Ectodermal cell (in vitro differentiated cells): Measurements from ENCODE around the gene GLYAT.
"Not testable (repeated sequence)": the region's sequence is repeated elsewhere in the genome, so short reads cannot be mapped to it uniquely, and the experiment has no call there.

ENCODE experiments used
- H3K27ac ChIP-seq: 2 replicates; pipeline ENCODE4 v1.7.0; 2013; ENCODE audit warnings: mild to moderate bottlenecking, low read depth, low read length; ENCODE audit not compliant: insufficient read depth, poor library complexity, severe bottlenecking
- H3K27me3 ChIP-seq: 2 replicates; pipeline ENCODE4 v1.7.0; 2013; ENCODE audit warnings: mild to moderate bottlenecking, low read length; ENCODE audit not compliant: insufficient read depth, control insufficient read depth, poor library complexity, severe bottlenecking
- H3K36me3 ChIP-seq: one replicate; pipeline ENCODE4 v1.7.0; 2013; ENCODE audit warnings: low read length; ENCODE audit not compliant: control insufficient read depth, insufficient read depth
- H3K4me1 ChIP-seq: one replicate; pipeline ENCODE4 v1.7.0; 2013; ENCODE audit warnings: low read length; ENCODE audit not compliant: control insufficient read depth, insufficient read depth
- H3K4me3 ChIP-seq: 2 replicates; pipeline ENCODE4 v1.7.0; 2013; ENCODE audit warnings: low read depth, low read length, control low read depth; ENCODE audit not compliant: insufficient read depth
- H3K9me3 ChIP-seq: 2 replicates; pipeline ENCODE4 v1.7.0; 2013; ENCODE audit warnings: mild to moderate bottlenecking, low read length, moderate library complexity; ENCODE audit not compliant: control insufficient read depth
- WGBS, 2 experiments: methylation state at CpG; one replicate each; pipeline ENCODE4 v1.1.7; 2013; ENCODE audit warnings: missing lambda C conversion rate in 2 of 2; 5-methylcytosine and 5-hydroxymethylcytosine counted together

GLYAT gene

DNA sequence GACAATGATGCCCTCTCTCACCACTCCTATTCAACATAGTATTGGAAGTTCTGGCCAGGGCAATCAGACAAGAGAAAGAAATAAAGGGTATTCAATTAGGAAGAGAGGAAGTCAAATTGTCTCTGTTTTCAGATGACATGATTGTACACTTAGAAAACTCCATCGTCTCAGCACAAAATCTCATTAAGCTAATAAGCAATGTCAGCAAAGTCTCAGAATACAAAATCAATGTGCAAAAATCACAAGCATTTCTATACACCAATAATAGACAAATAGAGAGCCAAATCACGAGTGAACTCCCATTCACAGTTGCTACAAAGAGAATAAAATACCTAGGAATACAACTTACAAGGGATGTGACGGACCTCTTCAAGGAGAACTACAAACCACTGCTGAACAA is 49.1 kb downstream of the GLYAT start:
- not testable (repeated sequence) for H3K9me3 ChIP-seq, H3K36me3 ChIP-seq, H3K27ac ChIP-seq, H3K4me3 ChIP-seq, H3K27me3 ChIP-seq, H3K4me1 ChIP-seq
- 59 to 70% methylated on average over 2 to 3 of the region's 3 CpGs for WGBS, 2 experiments

DNA sequence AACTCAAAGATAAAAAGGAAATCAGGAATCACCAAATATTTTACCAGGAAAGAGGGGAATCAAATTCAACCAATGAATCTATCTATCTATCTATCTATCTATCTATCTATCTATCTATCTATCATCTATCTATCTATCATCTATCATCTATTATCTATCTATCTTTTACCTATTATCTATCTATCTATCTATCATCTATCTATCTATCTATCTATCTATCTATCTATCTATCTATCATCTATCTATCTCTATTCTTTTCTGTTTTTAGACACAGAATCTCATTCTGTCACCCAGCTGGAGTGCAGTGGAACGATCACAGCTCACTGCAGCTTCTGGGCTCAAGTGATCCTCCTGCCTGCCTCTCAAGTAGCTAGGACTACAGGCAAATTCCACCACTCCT is 54.2 kb downstream of the GLYAT start:
- not testable (repeated sequence) for H3K4me1 ChIP-seq, H3K27ac ChIP-seq, H3K4me3 ChIP-seq, H3K36me3 ChIP-seq, H3K9me3 ChIP-seq, H3K27me3 ChIP-seq
- WGBS, 2 experiments = 69 to 76% methylated on average over 1 of the region's 1 CpG

DNA sequence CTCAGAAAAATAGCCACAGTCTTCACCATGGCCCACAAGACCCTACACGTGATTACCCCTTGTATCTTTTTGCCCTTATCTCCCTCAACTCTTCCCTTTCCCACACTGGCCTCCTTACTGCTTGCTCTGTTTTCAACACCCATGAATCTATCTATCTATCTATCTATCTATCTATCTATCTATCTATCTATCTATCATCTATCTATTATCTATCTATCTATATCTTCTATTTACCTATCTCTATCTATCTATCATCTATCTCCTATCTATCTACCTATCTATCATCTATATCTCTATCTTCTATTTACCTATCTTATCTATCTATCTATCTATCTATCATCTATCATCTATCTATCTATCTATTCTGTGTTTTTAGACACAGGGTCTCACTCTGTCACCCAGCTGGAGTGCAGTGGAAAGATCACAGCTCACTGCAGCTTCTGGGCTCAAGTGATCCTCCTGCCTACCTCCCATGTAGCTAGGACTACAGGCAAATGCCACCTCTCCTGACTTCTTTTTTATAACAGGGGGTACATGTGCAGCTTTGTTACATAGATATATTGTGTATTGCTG is 55.1 kb downstream of the GLYAT start:
- no peak overlapping the region for H3K4me3 ChIP-seq
- no peaks in the 10 kb centered on the region for H3K9me3 ChIP-seq
- no peaks in the 10 kb centered on the region for H3K4me1 ChIP-seq
- 62 to 64% methylated on average over 1 of the region's 1 CpG for WGBS, 2 experiments
- H3K36me3 ChIP-seq = no peaks in the 10 kb centered on the region
- no peak overlapping the region for H3K27ac ChIP-seq
- H3K27me3 ChIP-seq = no peaks in the 10 kb centered on the region

DNA sequence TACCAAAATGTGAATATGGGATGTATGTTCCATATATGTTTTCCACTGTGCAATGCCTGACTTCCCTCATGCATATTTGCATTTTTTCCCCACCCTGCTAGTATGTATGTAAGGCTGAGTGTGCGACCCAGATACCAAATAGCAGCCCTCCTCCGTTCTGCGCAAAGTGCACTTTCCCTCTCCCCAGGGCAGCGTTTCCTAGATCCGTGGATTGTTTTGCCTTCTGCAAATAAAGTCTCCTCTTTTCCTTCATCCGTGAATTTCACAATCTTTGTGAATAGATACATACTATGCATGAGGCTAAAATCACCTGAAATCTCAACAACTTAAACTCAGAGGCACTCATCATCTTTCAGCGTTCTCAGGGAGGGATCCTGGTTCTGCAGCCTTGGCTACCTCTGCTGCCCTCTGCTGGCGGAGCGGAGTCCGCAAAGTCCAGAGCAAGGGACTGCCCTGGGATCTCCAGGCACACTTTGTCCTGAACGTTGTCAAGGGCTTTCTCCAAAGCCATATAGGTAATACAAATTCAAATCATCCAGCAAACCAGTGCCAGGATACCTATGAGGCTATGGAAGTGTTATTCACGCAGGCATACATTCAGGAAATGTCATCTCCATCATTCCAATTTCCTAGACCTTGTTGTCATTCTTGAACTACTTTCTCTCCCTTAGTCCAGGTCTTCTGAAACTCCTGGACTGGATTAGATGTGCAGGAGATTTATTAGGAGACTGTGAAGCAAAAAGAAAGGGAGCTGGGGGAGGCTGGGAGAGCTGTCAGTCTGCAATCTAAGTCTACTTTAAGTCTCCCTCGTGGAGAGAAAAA is 56.2 kb downstream of the GLYAT start:
- Histone ChIP-seq H3K27me3 (no peaks in the 10 kb centered on the region), H3K36me3 (no peaks in the 10 kb centered on the region), H3K9me3 (no peaks in the 10 kb centered on the region), H3K4me3 (no peak overlapping the region), H3K27ac (no peak overlapping the region), H3K4me1 (no peaks in the 10 kb centered on the region)
- 39 to 41% methylated on average over 13 of the region's 13 CpGs for WGBS, 2 experiments

DNA sequence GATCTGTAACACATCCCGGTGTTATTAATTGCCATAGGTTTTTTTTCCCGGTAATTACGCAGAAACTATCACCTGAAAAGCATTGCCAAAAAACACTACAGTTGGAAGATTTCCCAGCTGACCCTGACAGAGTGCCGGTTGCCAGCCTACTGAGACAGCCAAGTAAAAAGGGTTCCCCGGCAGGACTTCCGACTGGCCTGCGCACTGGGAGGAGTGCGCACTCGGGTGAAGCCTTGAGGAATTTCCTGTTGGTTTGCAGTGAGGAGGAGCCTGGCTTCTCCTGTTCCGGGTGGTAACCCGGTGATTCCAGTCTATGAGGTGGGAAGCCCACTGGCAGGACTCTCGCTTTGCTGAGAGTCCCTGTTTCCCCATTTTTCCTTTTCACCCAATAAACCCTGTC is 57.1 kb downstream of the GLYAT start:
- WGBS, 2 experiments = 92 to 94% methylated on average over 12 of the region's 12 CpGs
- H3K27me3 ChIP-seq = no peaks in the 10 kb centered on the region
- no peaks in the 10 kb centered on the region for H3K36me3 ChIP-seq
- H3K4me1 ChIP-seq = no peaks in the 10 kb centered on the region
- no peaks in the 10 kb centered on the region for H3K9me3 ChIP-seq
- H3K4me3 ChIP-seq = no peak overlapping the region
- H3K27ac ChIP-seq = no peak overlapping the region

DNA sequence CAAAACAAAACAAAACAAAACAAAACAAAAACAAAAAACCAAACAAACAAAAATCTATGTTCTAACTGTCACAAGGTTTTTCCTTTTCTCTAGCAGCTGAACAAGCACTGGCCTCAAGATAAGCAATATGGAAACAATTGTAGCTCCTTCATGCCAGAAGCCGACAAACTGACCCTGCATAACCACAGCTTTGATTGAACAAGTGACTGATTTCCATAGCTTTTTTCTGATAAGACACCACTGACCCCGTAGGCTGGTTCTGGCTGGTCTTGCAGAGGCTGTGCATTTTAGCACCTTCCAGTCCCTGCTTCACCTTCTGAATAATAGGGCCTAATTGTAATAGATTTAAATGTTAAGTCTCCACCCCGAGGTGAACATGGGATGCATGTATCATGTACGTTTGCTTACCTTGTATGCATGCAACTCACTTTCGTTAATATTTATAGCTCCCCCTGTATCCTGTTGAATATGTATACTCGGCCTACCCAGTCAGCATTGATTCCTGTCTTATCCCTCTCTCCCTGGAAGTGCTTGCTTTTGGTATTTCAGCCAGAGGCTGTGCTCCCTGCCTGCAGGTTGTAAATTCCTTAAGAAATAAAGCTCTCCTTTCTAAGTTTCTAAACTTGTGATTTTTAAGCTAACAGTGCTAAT is 59.6 kb downstream of the GLYAT start:
- H3K36me3 ChIP-seq = no peaks in the 10 kb centered on the region
- H3K9me3 ChIP-seq = no peaks in the 10 kb centered on the region
- no peak overlapping the region for H3K27ac ChIP-seq
- 90 to 92% methylated on average over 6 of the region's 6 CpGs for WGBS, 2 experiments
- no peaks in the 10 kb centered on the region for H3K27me3 ChIP-seq
- no peaks in the 10 kb centered on the region for H3K4me1 ChIP-seq
- H3K4me3 ChIP-seq = no peak overlapping the region

DNA sequence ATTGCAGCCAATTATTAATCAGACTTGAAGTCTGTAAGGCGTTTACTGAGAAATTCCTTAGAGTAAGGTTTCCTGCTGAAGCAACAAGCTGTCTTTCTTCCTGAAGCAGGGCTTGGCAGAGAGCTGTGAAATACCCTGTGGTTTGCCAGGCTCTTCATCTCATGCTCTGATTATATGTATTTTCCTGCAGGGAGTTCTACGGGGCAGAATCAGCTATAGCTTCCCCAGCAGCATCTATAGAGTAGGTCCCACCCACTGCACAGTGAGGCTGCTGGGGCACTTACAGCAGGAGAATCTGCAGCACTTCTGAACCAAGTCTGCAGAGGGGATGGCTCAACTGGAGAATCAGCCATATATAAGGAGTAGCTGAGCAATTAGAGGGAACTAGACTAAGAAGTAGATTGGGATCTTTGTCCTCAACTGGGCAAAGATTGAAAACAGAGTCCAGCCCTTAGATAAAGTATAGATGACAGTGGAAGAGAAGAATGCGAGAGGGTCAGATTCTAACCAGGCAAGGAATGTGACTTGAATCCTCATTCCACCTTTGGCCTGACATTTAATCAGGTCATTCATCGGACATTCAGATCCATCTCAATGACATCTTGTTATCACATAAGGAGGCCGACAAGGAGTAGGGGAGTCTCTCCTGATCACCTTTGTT is 71.7 kb downstream of the GLYAT start:
- Histone ChIP-seq H3K27ac (no peak overlapping the region), H3K9me3 (no peaks in the 10 kb centered on the region), H3K36me3 (no peaks in the 10 kb centered on the region), H3K4me1 (no peaks in the 10 kb centered on the region), H3K27me3 (no peaks in the 10 kb centered on the region), H3K4me3 (no peak overlapping the region)
- WGBS, 2 experiments = 92 to 96% methylated on average over 4 to 5 of the region's 5 CpGs

DNA sequence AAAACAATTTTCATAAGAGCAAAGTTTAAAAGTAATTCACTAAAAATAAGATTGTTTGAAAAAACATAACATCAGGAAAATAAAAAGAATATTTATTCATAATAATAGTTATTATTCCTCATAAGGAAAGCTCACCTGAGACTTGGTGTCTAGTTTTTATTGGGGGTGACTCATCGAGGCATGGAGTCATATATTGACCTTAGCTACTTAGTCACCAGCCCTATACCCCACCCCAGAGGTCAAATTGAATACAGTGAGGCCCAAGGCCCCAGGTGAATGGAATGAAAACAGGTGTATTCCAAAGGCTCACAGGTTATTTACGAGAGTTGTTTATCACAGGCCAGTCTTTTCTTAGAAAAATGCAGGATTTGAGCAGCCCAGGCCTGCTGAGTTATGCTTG is 72.3 kb downstream of the GLYAT start:
- Histone ChIP-seq H3K4me3 (no peak overlapping the region), H3K9me3 (no peaks in the 10 kb centered on the region), H3K36me3 (no peaks in the 10 kb centered on the region), H3K4me1 (no peaks in the 10 kb centered on the region), H3K27ac (no peak overlapping the region), H3K27me3 (no peaks in the 10 kb centered on the region)
- 56 to 72% methylated on average over 1 to 2 of the region's 2 CpGs for WGBS, 2 experiments
